ENCODE data around the gene CNOT1. TPM values are rescaled to one million over a fixed set of nuclear protein-coding genes. Genes with fewer than 3 reads are reported as not detected.

Gene CNOT1
- total RNA-seq, 1 experiment from 2014 or later: 135 TPM

GRCh38 chr16:58589326-58589905, 40.2 kb downstream of the CNOT1 start:
- POLR2A ChIA-PET (ENCODE audit: unreplicated experiment): no interaction called here
- TF ChIP-seq EZH2phosphoT487 (IDR thresholded peaks at IDR 0.05; ENCODE audit: borderline replicate concordance, low read length): no peak
- H3K4me1 ChIP-seq (ENCODE audit: insufficient read depth, low read length): no peaks in the 10 kb centered on the region
- no peaks in the 10 kb centered on the region for H3K79me2 ChIP-seq (ENCODE audit: low read length)
- no peaks in the 10 kb centered on the region for H3F3A ChIP-seq (ENCODE audit: low read length, unreplicated experiment)
- CTCF ChIA-PET: no interaction called here
- H4K20me1 ChIP-seq (ENCODE audit: low read length): no peaks in the 10 kb centered on the region
- H3K36me3 ChIP-seq (ENCODE audit: low read depth, low read length): peaks cover 33% of the 10 kb centered on the region
- H3K27me3 ChIP-seq (ENCODE audit: low read length): no peaks in the 10 kb centered on the region
- no peaks in the 10 kb centered on the region for H3K9me3 ChIP-seq (ENCODE audit: low read length)
- ATAC-seq (no peak), DNase-seq (no peak)
- no peak overlapping the region for H3K4me3 ChIP-seq (ENCODE audit: low read length)
- intact Hi-C loops (cut with micrococcal nuclease): no loop called here
- no TSS peak for BruUV-seq (replicated peaks)
- H3K9ac ChIP-seq (ENCODE audit: low read length): no peak overlapping the region
- H3K27ac ChIP-seq (ENCODE audit: low read length): no peak overlapping the region
- H2AFZ ChIP-seq (ENCODE audit: low read length): no peak overlapping the region
- H3K4me2 ChIP-seq (ENCODE audit: low read length): no peak overlapping the region
- H3K9me2 ChIP-seq (replicated peaks; ENCODE audit: low read length): no peaks in the 10 kb centered on the region

GRCh38 chr16:58588406-58588805, 41.2 kb downstream of the CNOT1 start:
- BruUV-seq (replicated peaks): no TSS peak
- intact Hi-C loops (cut with micrococcal nuclease): no loop called here
- DNase-seq (no peak), ATAC-seq (no peak)
- CTCF ChIA-PET: no interaction called here
- Histone ChIP-seq H2AFZ (ENCODE audit: low read length) (no peak overlapping the region), H3K9me3 (ENCODE audit: low read length) (no peaks in the 10 kb centered on the region), H3K79me2 (ENCODE audit: low read length) (no peaks in the 10 kb centered on the region), H3K9ac (ENCODE audit: low read length) (no peak overlapping the region), H3K9me2 (replicated peaks; ENCODE audit: low read length) (no peaks in the 10 kb centered on the region), H3F3A (ENCODE audit: low read length, unreplicated experiment) (no peaks in the 10 kb centered on the region), H3K4me3 (ENCODE audit: low read length) (no peak overlapping the region), H3K27me3 (ENCODE audit: low read length) (no peaks in the 10 kb centered on the region), H3K4me1 (ENCODE audit: insufficient read depth, low read length) (no peaks in the 10 kb centered on the region), H3K27ac (ENCODE audit: low read length) (no peak overlapping the region), H3K36me3 (ENCODE audit: low read depth, low read length) (peaks cover 33% of the 10 kb centered on the region), H3K4me2 (ENCODE audit: low read length) (no peak overlapping the region), H4K20me1 (ENCODE audit: low read length) (no peaks in the 10 kb centered on the region)
- POLR2A ChIA-PET (ENCODE audit: unreplicated experiment): no interaction called here
- TF ChIP-seq EZH2 (IDR thresholded peaks at IDR 0.05; ENCODE audit: low read length, unreplicated experiment): no peak
- TF ChIP-seq EZH2phosphoT487 (IDR thresholded peaks at IDR 0.05; ENCODE audit: borderline replicate concordance, low read length): no peak
- TF ChIP-seq CTCF (conservative IDR thresholded peaks at IDR 0.05; ENCODE audit: low read depth, low read length): no peak

GRCh38 chr16:58586340-58587030, 43.1 kb downstream of the CNOT1 start:
- ChIA-PET CTCF (no interaction called here), POLR2A (ENCODE audit: unreplicated experiment) (no interaction called here)
- Histone ChIP-seq H3F3A (ENCODE audit: low read length, unreplicated experiment) (no peaks in the 10 kb centered on the region), H2AFZ (ENCODE audit: low read length) (no peak overlapping the region), H3K9ac (ENCODE audit: low read length) (no peak overlapping the region), H4K20me1 (ENCODE audit: low read length) (no peaks in the 10 kb centered on the region), H3K27ac (ENCODE audit: low read length) (no peak overlapping the region), H3K4me2 (ENCODE audit: low read length) (no peak overlapping the region), H3K79me2 (ENCODE audit: low read length) (no peaks in the 10 kb centered on the region), H3K4me1 (ENCODE audit: insufficient read depth, low read length) (no peaks in the 10 kb centered on the region), H3K9me3 (ENCODE audit: low read length) (no peaks in the 10 kb centered on the region), H3K36me3 (ENCODE audit: low read depth, low read length) (peaks cover 34% of the 10 kb centered on the region), H3K9me2 (replicated peaks; ENCODE audit: low read length) (no peaks in the 10 kb centered on the region), H3K4me3 (ENCODE audit: low read length) (no peak overlapping the region), H3K27me3 (ENCODE audit: low read length) (no peaks in the 10 kb centered on the region)
- DNase-seq (no peak), ATAC-seq (no peak)
- BruUV-seq (replicated peaks): no TSS peak
- intact Hi-C loops (cut with micrococcal nuclease): no loop called here
- no peak for TF ChIP-seq EZH2phosphoT487 (IDR thresholded peaks at IDR 0.05; ENCODE audit: borderline replicate concordance, low read length)
- TF ChIP-seq CTCF (conservative IDR thresholded peaks at IDR 0.05; ENCODE audit: low read depth, low read length): no peak
- TF ChIP-seq EZH2 (IDR thresholded peaks at IDR 0.05; ENCODE audit: low read length, unreplicated experiment): no peak
